ENCODE data around the gene IL11RA. TPM values are rescaled to one million over a fixed set of nuclear protein-coding genes. Genes with fewer than 3 reads are reported as not detected.

Gene IL11RA
- total RNA-seq, 1 donor from 2014 or later: 61.4 TPM

- H3K27me3 Mint-ChIP-seq (ENCODE audit: unreplicated experiment): peaks cover 2% of the 10 kb centered on the region
- no peaks in the 10 kb centered on the region for H3K9me3 Mint-ChIP-seq (ENCODE audit: unreplicated experiment)
- DNase-seq (ENCODE audit: low spot score): no peak
- no peak overlapping the region for H3K27ac Mint-ChIP-seq (ENCODE audit: unreplicated experiment)
- no peaks in the 10 kb centered on the region for H3K36me3 Mint-ChIP-seq (ENCODE audit: low read depth, unreplicated experiment)
- H3K4me1 Mint-ChIP-seq (ENCODE audit: unreplicated experiment): peaks cover 8% of the 10 kb centered on the region
- H3K4me3 Mint-ChIP-seq (ENCODE audit: unreplicated experiment): no peak overlapping the region
- no peak for TF ChIP-seq CTCF (IDR thresholded peaks at IDR 0.05; ENCODE audit: unreplicated experiment)
These were observed 42.8 kb downstream of the IL11RA start for GRCh38 chr9:34694811-34695210.

GRCh38 chr9:34701023-34701768 is 49.2 kb downstream of the IL11RA start:
- no peak overlapping the region for H3K4me3 Mint-ChIP-seq (ENCODE audit: unreplicated experiment)
- peak; percentile 91 for TF ChIP-seq CTCF (IDR thresholded peaks at IDR 0.05; ENCODE audit: unreplicated experiment)
- H3K36me3 Mint-ChIP-seq (ENCODE audit: low read depth, unreplicated experiment): no peaks in the 10 kb centered on the region
- H3K27me3 Mint-ChIP-seq (ENCODE audit: unreplicated experiment): no peaks in the 10 kb centered on the region
- H3K27ac Mint-ChIP-seq (ENCODE audit: unreplicated experiment): no peak overlapping the region
- H3K9me3 Mint-ChIP-seq (ENCODE audit: unreplicated experiment): no peaks in the 10 kb centered on the region
- peak; percentile 89 for DNase-seq (ENCODE audit: low spot score)
- H3K4me1 Mint-ChIP-seq (ENCODE audit: unreplicated experiment): no peaks in the 10 kb centered on the region

GRCh38 chr9:34701769-34702736 is 50.1 kb downstream of the IL11RA start:
- peak overlapping the region; percentile 82 for H3K4me3 Mint-ChIP-seq (ENCODE audit: unreplicated experiment)
- no peaks in the 10 kb centered on the region for H3K4me1 Mint-ChIP-seq (ENCODE audit: unreplicated experiment)
- no peaks in the 10 kb centered on the region for H3K9me3 Mint-ChIP-seq (ENCODE audit: unreplicated experiment)
- no peaks in the 10 kb centered on the region for H3K27me3 Mint-ChIP-seq (ENCODE audit: unreplicated experiment)
- TF ChIP-seq CTCF (IDR thresholded peaks at IDR 0.05; ENCODE audit: unreplicated experiment): peak; percentile 85
- no peaks in the 10 kb centered on the region for H3K36me3 Mint-ChIP-seq (ENCODE audit: low read depth, unreplicated experiment)
- no peak overlapping the region for H3K27ac Mint-ChIP-seq (ENCODE audit: unreplicated experiment)
- peak; percentile 86 for DNase-seq (ENCODE audit: low spot score)

- no peaks in the 10 kb centered on the region for H3K36me3 Mint-ChIP-seq (ENCODE audit: low read depth, unreplicated experiment)
- no peak for DNase-seq (ENCODE audit: low spot score)
- no peaks in the 10 kb centered on the region for H3K27me3 Mint-ChIP-seq (ENCODE audit: unreplicated experiment)
- TF ChIP-seq CTCF (IDR thresholded peaks at IDR 0.05; ENCODE audit: unreplicated experiment): no peak
- H3K4me1 Mint-ChIP-seq (ENCODE audit: unreplicated experiment): no peaks in the 10 kb centered on the region
- H3K27ac Mint-ChIP-seq (ENCODE audit: unreplicated experiment): no peak overlapping the region
- no peak overlapping the region for H3K4me3 Mint-ChIP-seq (ENCODE audit: unreplicated experiment)
- no peaks in the 10 kb centered on the region for H3K9me3 Mint-ChIP-seq (ENCODE audit: unreplicated experiment)
These were observed 55.1 kb downstream of the IL11RA start for GRCh38 chr9:34707130-34707529.
